ENCODE data around the gene LBR.
A peak's percentile ranks its signal among the peaks of the same experiment; 100 is the strongest.

The LBR gene

GRCh38 chr1:225460737-225461532 is 33.1 kb upstream of the LBR start:
- H3K4me3 ChIP-seq (ENCODE audit: low read depth in 1 of 2, low read length in 1 of 2): no peak overlapping the region
- H3K27ac ChIP-seq: no peak overlapping the region
- no peaks in the 10 kb centered on the region for H3K9me3 ChIP-seq
- no peaks in the 10 kb centered on the region for H3K27me3 ChIP-seq
- peaks cover 9 to 16% of the 10 kb centered on the region in 2 experiments for H3K4me1 ChIP-seq (ENCODE audit: control insufficient read depth in 1 of 2, insufficient read depth in 1 of 2, low read depth in 1 of 2, low read length in 1 of 2)
- TF ChIP-seq CTCF (IDR thresholded peaks at IDR 0.05): no peak
- no peaks in the 10 kb centered on the region for H3K36me3 ChIP-seq

- no peak for TF ChIP-seq CTCF (IDR thresholded peaks at IDR 0.05)
- Histone ChIP-seq H3K4me1 (ENCODE audit: control insufficient read depth in 1 of 2, insufficient read depth in 1 of 2, low read depth in 1 of 2, low read length in 1 of 2) (peaks cover 9 to 11% of the 10 kb centered on the region in 2 experiments), H3K27me3 (no peaks in the 10 kb centered on the region), H3K27ac (no peak overlapping the region), H3K36me3 (no peaks in the 10 kb centered on the region), H3K9me3 (no peaks in the 10 kb centered on the region), H3K4me3 (ENCODE audit: low read depth in 1 of 2, low read length in 1 of 2) (no peak overlapping the region)
Observed at GRCh38 chr1:225460021-225460736, 32.3 kb upstream of the LBR start.

- no peak overlapping the region for H3K4me3 ChIP-seq (ENCODE audit: low read depth in 1 of 2, low read length in 1 of 2)
- TF ChIP-seq CTCF (IDR thresholded peaks at IDR 0.05): no peak
- no peaks in the 10 kb centered on the region for H3K27me3 ChIP-seq
- peak overlapping the region; percentile 70 for H3K27ac ChIP-seq
- H3K36me3 ChIP-seq: no peaks in the 10 kb centered on the region
- H3K9me3 ChIP-seq: no peaks in the 10 kb centered on the region
- H3K4me1 ChIP-seq (ENCODE audit: control insufficient read depth in 1 of 2, insufficient read depth in 1 of 2, low read depth in 1 of 2, low read length in 1 of 2): peaks cover 9 to 11% of the 10 kb centered on the region in 2 experiments
Observed at GRCh38 chr1:225458222-225458631, 30.4 kb upstream of the LBR start.

GRCh38 chr1:225454733-225455132 is 26.9 kb upstream of the LBR start:
- TF ChIP-seq CTCF (IDR thresholded peaks at IDR 0.05): no peak
- no peaks in the 10 kb centered on the region for H3K36me3 ChIP-seq
- no peak overlapping the region for H3K27ac ChIP-seq
- no peak overlapping the region for H3K4me3 ChIP-seq (ENCODE audit: low read depth in 1 of 2, low read length in 1 of 2)
- no peaks in the 10 kb centered on the region for H3K9me3 ChIP-seq
- H3K27me3 ChIP-seq: no peaks in the 10 kb centered on the region
- H3K4me1 ChIP-seq (ENCODE audit: control insufficient read depth in 1 of 2, insufficient read depth in 1 of 2, low read depth in 1 of 2, low read length in 1 of 2): peaks cover 16 to 24% of the 10 kb centered on the region in 2 experiments

GRCh38 chr1:225453797-225454648 is 26.2 kb upstream of the LBR start:
- H3K36me3 ChIP-seq: no peaks in the 10 kb centered on the region
- no peak overlapping the region for H3K27ac ChIP-seq
- H3K4me1 ChIP-seq (ENCODE audit: control insufficient read depth in 1 of 2, insufficient read depth in 1 of 2, low read depth in 1 of 2, low read length in 1 of 2): peaks cover 16 to 24% of the 10 kb centered on the region in 2 experiments
- H3K27me3 ChIP-seq: no peaks in the 10 kb centered on the region
- no peak overlapping the region for H3K4me3 ChIP-seq (ENCODE audit: low read depth in 1 of 2, low read length in 1 of 2)
- no peak for TF ChIP-seq CTCF (IDR thresholded peaks at IDR 0.05)
- no peaks in the 10 kb centered on the region for H3K9me3 ChIP-seq
